Measurements from ENCODE around the gene FAM47B. TPM values are rescaled to one million over a fixed set of nuclear protein-coding genes. Genes with fewer than 3 reads are reported as not detected.
A peak's percentile ranks its signal among the peaks of the same experiment; 100 is the strongest.

FAM47B gene
- total and polyA plus RNA-seq, 11 donors = not detected

GRCh38 chrX:34903316-34903715 is 39.3 kb upstream of the FAM47B start:
- DNase-seq = no peak
- no peaks in the 10 kb centered on the region for H3K9me3 ChIP-seq
- 53 to 93% (median 73%) methylated on average over 2 of the region's 2 CpGs for WGBS, 4 donors
- intact Hi-C loops (cut with DNase I) = no loop called here
- no peak for ATAC-seq
- no peak for TF ChIP-seq CTCF (IDR thresholded peaks at IDR 0.05)
- no peak for TF ChIP-seq POLR2A (IDR thresholded peaks at IDR 0.05)
- no peaks in the 10 kb centered on the region for H3K27me3 ChIP-seq
- no peak overlapping the region for H3K4me3 ChIP-seq
- no peaks in the 10 kb centered on the region for H3K36me3 ChIP-seq
- no peaks in the 10 kb centered on the region for H3K4me1 ChIP-seq
- H3K27ac ChIP-seq = no peak overlapping the region

- H3K4me3 ChIP-seq = no peak overlapping the region
- H3K27me3 ChIP-seq = no peaks in the 10 kb centered on the region
- no peak for DNase-seq
- H3K4me1 ChIP-seq = no peaks in the 10 kb centered on the region
- no peak for TF ChIP-seq POLR2A (IDR thresholded peaks at IDR 0.05)
- TF ChIP-seq CTCF (IDR thresholded peaks at IDR 0.05) = no peak
- intact Hi-C loops (cut with DNase I) = no loop called here
- 55 to 62% (median 57%) methylated on average over 2 of the region's 2 CpGs for WGBS, 4 donors
- H3K27ac ChIP-seq = no peak overlapping the region
- ATAC-seq = no peak
- H3K36me3 ChIP-seq = no peaks in the 10 kb centered on the region
- peaks cover 0 to 2% (median 0%) of the 10 kb centered on the region in 12 donors for H3K9me3 ChIP-seq
Observed at GRCh38 chrX:34909151-34909550, 33.4 kb upstream of the FAM47B start.

- DNase-seq (no peak), ATAC-seq (peak in 1 of 4 donors; percentile 80)
- no peaks in the 10 kb centered on the region for H3K27me3 ChIP-seq
- no peak overlapping the region for H3K27ac ChIP-seq
- intact Hi-C loops (cut with DNase I) = no loop called here
- no peak overlapping the region for H3K4me3 ChIP-seq
- peaks cover 0 to 2% (median 0%) of the 10 kb centered on the region in 12 donors for H3K9me3 ChIP-seq
- H3K36me3 ChIP-seq = no peaks in the 10 kb centered on the region
- 30 to 50% (median 43%) methylated on average over 3 of the region's 3 CpGs for WGBS, 4 donors
- no peaks in the 10 kb centered on the region for H3K4me1 ChIP-seq
- TF ChIP-seq POLR2A (IDR thresholded peaks at IDR 0.05) (no peak), CTCF (IDR thresholded peaks at IDR 0.05) (no peak)
Observed at GRCh38 chrX:34915463-34916225, 27.0 kb upstream of the FAM47B start.

- WGBS, 4 donors = 45 to 64% (median 55%) methylated on average over 1 of the region's 1 CpG
Observed at GRCh38 chrX:34917146-34917545, 25.4 kb upstream of the FAM47B start.

More at GRCh38 chrX:34917146-34917545, 25.4 kb upstream of the FAM47B start:
- ATAC-seq = no peak
- no peak overlapping the region for H3K27ac ChIP-seq
- H3K27me3 ChIP-seq = no peaks in the 10 kb centered on the region
- no peaks in the 10 kb centered on the region for H3K36me3 ChIP-seq
- DNase-seq = no peak
- intact Hi-C loops (cut with DNase I) = no loop called here
- H3K9me3 ChIP-seq = peaks cover 0 to 2% (median 0%) of the 10 kb centered on the region in 12 donors
- H3K4me3 ChIP-seq = no peak overlapping the region
- no peaks in the 10 kb centered on the region for H3K4me1 ChIP-seq
- TF ChIP-seq POLR2A (IDR thresholded peaks at IDR 0.05) (no peak), CTCF (IDR thresholded peaks at IDR 0.05) (no peak)

Data from heart left ventricle (tissue), 16 donors.